GM21526 (cell line): ENCODE results near the gene ARPP19.
A peak's percentile ranks its signal among the peaks of the same experiment; 100 is the strongest.
"Not testable (repeated sequence)": the region's sequence is repeated elsewhere in the genome, so short reads cannot be mapped to it uniquely, and the experiment has no call there.

ENCODE experiments used
- ATAC-seq: cut with Tn5 transposase; IDR thresholded peaks from one replicate; pipeline ENCODE4 v1.9.1; 2021; ENCODE audit warnings: moderate library complexity; ENCODE audit not compliant: unreplicated experiment, low FRiP score

Gene ARPP19

DNA sequence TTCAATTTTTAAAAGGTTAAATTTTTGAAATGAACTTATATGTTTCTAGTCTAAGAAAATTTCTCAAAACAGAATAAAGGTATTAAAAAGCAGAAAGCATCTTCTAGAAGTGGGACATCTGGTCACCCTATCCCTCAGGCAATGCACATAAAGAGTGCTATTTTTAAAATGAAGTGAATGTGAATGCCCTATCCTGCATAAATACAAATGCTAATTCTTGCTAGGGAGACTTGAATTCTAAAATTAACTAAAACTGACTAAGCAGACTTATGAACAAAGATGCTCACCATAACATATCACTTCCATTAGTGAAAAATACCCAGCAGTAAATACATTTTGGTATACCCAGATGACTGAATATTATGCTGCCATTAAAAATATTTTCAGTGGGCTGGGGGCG lies 51.8 kb downstream of the ARPP19 start:
- ATAC-seq = no peak

DNA sequence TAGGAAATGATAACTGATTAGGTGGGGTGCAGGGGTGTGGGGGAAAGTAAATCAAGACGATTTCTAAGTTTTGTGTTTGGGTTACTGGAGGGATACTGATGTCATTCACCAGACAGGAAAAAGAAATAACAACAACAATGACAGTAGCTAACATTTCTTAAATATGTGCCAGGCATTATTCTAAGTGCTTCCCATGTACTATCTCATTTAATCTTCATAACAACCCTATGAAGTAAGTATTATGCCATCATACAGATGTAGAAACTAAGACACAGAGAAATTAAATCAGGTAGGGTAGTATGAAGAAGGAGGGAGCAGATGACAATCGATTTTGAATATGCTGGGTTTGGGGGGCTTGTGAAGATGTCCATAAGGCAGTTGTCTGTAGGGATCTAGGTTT lies 53.5 kb downstream of the ARPP19 start:
- ATAC-seq = no peak

DNA sequence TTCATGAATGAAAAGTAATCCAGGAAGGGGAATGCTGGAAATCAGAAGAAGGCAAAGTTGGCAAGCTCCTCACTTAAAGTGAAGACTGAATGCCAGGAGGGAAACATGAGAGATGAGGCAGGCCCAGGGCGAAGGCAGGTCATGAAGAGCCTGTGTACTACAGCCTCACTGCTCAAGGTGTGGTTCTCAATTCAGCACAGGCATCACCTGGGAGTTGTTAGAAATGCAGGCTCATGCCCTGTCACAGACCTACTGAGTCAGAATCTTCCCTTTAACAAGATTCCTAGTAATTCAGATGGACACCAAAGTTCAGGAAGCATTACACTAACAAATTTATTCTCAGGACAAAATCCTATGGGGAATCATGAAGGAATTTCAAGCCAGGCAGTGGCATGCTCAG lies 54.3 kb downstream of the ARPP19 start:
- ATAC-seq = no peak

DNA sequence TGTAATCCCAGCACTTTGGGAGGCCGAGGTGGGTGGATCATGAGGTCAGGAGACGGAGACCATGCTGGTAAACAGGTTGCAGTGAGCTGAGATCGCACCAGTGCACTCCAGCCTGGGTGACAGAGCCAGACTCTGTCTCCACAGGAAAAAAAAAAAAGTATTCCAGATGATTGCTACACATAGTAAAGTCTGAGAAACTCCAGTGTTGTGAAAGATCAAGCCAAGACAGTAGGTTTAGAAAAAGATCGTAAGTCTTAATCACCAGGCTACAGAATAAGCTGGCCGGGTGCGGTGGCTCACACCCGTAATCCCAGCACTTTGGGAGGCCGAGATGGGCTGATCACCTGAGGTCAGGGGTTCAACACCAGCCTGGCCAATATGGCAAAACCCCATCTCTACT lies 56.0 kb downstream of the ARPP19 start:
- not testable (repeated sequence) for ATAC-seq

- no peak for ATAC-seq
These were observed 57.7 kb downstream of the ARPP19 start for GRCh38 chr15:52511084-52511483.

DNA sequence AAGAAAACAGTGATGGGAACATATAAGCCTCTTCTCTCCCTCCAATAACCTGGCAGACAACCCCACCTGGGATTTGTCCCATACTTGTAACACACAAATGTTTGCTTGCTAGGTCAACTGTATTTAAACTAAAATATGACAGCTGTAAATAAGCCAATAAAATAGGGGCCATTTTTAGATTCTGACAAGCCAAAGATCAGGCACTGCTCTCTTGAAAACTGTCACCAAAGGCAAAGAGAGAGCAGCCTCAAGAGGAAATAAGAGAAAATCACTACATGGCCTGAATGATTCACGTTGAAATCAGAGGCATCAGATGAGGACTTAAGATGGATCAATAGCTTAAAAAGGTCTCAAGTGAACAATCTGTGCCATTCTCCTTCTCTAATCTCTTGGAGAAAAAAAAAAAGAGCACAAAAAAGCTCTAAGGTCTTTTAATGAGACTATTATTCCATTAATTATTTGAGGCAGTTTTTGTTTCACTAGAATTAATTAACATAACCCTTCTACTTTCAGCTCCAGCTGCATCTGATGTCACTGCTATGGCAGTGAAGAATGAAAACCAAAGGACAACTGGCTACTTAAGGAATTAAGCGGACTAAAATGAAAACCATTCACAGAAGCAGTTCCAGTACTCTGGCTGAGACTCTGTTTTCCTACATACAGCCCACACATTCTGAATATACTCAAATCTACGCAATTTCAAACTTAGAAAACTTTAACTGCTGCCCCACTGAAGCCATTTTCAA lies 59.2 kb downstream of the ARPP19 start:
- no peak for ATAC-seq

GRCh38 chr15:52506549-52506948 lies 62.3 kb downstream of the ARPP19 start:
- no peak for ATAC-seq

DNA sequence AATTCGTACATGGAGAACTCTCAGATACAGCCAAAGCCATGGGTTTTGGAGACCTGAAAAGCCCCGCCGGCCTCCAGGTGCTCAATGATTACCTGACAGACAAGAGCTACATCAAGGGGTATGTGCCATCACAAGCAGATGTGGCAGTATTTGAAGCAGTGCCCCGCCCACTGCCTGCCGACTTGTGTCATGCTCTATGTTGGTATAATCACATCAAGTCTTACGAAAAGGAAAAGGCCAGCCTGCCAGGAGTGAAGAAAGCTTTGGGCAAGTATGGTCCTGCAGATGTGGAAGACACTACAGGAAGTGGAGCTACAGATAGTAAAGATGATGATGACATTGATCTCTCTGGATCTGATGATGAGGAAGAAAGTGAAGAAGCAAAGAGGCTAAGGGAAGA lies 63.7 kb downstream of the ARPP19 start:
- ATAC-seq = no peak

- peak; percentile 92 for ATAC-seq
These were observed 64.9 kb downstream of the ARPP19 start for GRCh38 chr15:52503788-52504496.

- no peak for ATAC-seq
These were observed 66.2 kb downstream of the ARPP19 start for GRCh38 chr15:52502608-52503007.

GRCh38 chr15:52499506-52499905 lies 69.3 kb downstream of the ARPP19 start:
- ATAC-seq = no peak

DNA sequence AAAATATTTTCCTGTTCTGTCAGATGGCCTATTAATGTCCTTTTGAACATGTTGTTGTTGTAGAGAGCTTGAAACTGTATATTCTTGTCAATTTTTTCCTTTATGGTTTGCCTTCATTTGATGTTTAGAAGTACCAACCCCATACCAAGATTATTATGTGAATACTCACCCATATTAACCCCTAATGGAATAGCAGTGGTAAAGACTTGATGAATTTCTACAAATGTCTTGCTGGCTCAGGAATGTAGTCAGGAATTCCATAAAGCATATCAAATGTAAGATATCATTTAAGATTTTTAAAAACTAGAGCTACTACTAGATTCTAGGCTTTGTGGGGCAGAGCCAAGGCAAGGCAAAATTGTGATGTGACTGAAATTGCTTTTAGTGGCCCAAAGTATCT lies 70.1 kb downstream of the ARPP19 start:
- no peak for ATAC-seq
